KOPT-K1 (cell line): ENCODE data around the gene PACRG.
"Not testable (repeated sequence)": the region's sequence is repeated elsewhere in the genome, so short reads cannot be mapped to it uniquely, and the experiment has no call there.

Experiments
- H3K27ac ChIP-seq: fragments of 200-600 bp; sonication (generic); 2 replicates; pipeline ENCODE4 v1.5.1; 2016; ENCODE audit warnings: antibody characterized with exemption, mild to moderate bottlenecking, low read depth, low read length; ENCODE audit not compliant: poor library complexity, severe bottlenecking
- H3K36me3 ChIP-seq: fragments of 200-600 bp; sonication (generic); 2 replicates; pipeline ENCODE4 v1.5.1; 2017; ENCODE audit warnings: antibody characterized with exemption, mild to moderate bottlenecking, low read length, moderate library complexity; ENCODE audit not compliant: insufficient read depth
- H3K9me3 ChIP-seq: fragments of 200-600 bp; sonication (generic); 2 replicates; pipeline ENCODE4 v1.5.1; 2017; ENCODE audit warnings: antibody characterized with exemption, low read length, mild to moderate bottlenecking; ENCODE audit not compliant: insufficient read depth, poor library complexity, severe bottlenecking

The PACRG gene

DNA sequence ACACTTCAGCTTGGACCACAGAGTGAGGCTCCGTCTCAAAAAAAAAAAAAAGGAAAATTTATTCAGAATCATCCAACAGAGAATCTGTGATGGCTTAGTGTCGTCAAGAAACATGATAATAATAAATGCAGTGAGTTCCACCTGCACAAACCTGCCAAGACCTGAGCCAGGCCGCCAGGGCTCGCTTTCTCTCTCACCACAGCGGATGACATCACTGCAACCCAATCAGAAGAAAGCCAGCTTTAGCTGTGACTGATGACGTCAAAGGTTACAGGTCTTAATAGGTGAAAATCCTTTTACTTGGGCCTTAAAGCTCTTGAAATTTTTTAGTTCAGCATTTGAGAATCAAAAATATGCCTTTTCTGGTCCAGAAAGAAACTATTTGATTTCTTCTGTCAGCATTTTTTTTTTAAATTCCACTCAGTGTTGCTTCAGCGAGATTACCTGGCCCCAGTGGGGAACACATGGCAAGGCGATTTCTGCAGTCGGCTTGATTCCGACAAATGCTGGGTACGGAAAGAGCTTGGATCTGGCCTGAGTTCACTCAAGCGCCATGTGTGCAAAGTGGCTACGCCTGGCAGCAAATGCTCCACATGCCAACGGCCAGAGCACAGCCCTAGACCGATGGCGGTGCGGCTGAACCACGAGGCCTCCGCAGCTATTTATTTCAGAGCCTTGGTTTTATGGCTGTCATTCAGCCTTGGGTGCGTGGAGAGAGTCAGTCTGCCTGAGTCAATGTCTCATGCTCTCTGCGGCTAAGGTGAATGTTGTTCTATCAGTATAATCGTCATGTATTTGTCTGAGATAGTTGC, 581.1 kb downstream of the PACRG start:
- no peaks in the 10 kb centered on the region for H3K36me3 ChIP-seq
- H3K27ac ChIP-seq, result no peak overlapping the region
- no peaks in the 10 kb centered on the region for H3K9me3 ChIP-seq

DNA sequence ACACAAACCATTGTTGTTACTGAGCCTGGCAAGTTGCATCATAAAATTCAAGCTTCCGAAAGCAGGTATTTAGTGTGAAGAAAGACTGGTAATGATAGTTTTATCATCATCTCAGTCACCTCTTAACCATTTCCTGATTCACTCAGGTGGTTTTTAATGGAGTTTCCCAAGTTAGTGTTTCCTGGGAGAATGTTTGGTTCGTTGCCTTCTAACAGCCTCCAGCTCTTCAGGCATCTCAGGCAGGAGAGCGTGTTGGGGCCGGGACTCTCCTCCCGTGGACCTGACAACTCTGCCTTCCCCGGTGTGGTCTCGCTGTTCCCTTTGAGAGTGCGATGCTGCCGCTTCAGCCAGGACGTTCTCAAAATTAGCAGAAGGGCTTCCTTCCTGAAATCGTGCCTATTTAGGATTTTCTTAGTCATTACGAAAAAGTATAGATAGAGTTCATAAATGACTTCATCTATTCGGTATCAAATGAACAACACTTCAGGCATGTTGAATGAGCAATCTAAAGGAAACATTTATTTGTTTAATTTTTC, 581.8 kb downstream of the PACRG start:
- Histone ChIP-seq H3K9me3 (no peaks in the 10 kb centered on the region), H3K36me3 (no peaks in the 10 kb centered on the region), H3K27ac (no peak overlapping the region)

DNA sequence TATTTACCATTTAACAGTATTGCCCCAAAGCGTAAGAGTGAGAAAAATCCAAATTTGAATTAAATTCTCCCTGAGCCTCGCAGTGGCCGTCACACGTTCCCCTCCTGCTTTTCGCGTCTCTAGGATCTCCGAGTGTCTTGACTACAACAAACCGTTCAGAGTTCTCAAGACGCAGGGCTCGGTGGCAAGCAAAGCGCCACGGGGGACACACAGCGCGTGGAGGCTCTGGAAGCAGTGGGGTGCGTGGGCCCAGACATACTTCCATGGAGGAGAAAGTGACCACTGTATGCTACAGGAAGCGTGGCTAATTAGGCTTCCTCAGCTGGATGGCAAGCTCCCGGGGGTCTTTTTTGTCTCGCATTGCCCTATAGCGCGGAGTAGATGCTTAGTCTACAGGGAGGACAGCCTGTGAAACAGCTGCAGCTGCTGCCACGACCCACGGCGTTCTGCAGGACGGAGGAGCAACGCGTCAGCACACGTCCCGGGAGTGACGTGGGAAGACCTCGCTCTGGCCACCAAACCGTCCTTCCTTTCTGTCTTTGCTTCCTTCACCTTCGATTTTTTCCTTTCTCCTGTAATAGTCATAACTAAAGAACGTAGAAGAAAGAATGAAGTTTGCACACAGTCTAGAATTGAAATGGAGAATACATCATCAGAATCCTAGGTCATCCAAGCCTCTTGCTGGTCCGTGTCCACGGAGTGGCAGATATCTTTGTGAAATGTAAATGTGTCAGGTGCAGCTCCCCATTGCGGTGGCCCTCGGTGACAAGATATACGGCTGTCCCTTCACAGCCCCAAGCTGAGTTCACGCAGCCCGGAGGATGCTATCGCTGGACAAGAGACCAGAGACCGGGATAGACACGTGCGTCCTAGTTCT, 582.6 kb downstream of the PACRG start:
- H3K9me3 ChIP-seq, result no peaks in the 10 kb centered on the region
- no peak overlapping the region for H3K27ac ChIP-seq
- H3K36me3 ChIP-seq, result no peaks in the 10 kb centered on the region

DNA sequence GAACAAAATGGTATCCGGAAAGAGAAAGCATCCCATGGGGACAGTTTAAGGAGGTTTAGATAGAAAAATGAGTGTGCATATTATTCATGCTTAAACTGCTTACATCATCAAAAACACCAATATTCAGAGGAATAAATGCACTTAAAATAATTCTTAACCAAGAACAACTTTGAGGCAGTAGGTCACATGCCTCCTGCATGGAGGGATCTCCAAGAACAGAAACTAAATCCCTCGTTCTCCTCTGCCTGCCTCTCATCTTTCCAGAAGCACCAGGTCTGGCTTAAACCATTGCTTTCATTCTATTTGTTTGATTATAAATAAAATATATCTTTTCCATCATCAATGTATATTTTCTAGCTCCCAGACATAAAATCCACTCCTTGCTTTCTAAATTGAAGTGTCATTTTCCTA, 583.2 kb downstream of the PACRG start:
- no peak overlapping the region for H3K27ac ChIP-seq
- no peaks in the 10 kb centered on the region for H3K36me3 ChIP-seq
- no peaks in the 10 kb centered on the region for H3K9me3 ChIP-seq

DNA sequence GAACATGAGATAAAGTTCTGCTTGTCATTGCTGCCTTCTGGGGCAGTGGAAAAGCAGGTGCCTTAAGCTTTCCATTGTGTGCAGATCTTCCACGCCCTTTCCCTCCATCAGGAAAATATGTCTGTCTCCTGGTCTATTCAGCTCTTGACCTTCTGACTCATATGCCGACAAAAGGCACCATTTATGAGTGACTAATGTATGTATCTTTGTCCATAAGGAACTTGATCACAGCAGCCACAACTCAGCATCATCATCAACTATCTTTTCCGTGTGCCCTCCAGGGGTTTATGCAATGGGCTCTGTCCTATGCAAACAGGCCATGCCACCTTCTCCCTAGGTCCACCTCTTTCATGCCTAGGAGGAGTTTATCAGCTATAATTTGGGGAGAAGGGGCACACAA, 584.1 kb downstream of the PACRG start:
- Histone ChIP-seq H3K9me3 (no peaks in the 10 kb centered on the region), H3K36me3 (no peaks in the 10 kb centered on the region), H3K27ac (no peak overlapping the region)

DNA sequence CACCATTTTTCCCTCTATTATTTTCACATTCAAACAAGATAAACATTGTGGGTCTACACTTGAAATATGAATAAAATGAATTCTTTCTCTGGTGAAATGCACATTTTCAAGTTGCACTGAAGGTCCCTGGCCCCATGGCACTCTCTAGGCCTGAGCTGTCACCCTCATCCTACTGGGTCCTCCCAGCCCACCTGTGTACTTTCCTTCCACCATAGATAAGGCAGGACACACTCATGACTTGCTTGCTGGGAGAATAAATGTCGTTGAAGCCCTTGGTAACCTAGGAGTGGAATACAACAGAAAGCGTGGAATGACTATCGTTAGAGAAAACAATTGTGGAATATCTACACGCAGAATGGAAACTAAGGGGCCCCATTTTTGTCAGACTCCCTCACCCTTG, 585.8 kb downstream of the PACRG start:
- Histone ChIP-seq H3K9me3 (no peaks in the 10 kb centered on the region), H3K27ac (no peak overlapping the region), H3K36me3 (no peaks in the 10 kb centered on the region)

DNA sequence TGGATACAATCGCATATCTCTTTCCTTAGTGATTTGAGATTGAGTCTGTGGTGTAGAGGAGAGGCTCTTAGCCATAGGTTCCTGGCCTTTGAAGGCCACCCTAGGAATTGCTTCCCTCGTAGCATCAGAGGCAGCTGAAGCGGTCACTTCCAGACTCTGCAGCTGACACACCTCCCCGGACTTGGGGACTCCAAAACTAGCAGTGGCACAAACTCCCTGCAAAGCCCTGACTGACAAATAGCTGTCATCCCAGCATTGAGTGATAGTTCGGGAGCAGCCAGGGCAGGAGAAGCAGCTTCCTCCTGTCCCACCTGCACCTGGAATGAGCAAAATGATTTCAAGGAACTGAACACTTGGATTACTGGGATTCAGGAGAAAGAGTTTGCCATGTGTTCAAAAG, 586.2 kb downstream of the PACRG start:
- H3K27ac ChIP-seq, result no peak overlapping the region
- no peaks in the 10 kb centered on the region for H3K36me3 ChIP-seq
- H3K9me3 ChIP-seq, result no peaks in the 10 kb centered on the region

DNA sequence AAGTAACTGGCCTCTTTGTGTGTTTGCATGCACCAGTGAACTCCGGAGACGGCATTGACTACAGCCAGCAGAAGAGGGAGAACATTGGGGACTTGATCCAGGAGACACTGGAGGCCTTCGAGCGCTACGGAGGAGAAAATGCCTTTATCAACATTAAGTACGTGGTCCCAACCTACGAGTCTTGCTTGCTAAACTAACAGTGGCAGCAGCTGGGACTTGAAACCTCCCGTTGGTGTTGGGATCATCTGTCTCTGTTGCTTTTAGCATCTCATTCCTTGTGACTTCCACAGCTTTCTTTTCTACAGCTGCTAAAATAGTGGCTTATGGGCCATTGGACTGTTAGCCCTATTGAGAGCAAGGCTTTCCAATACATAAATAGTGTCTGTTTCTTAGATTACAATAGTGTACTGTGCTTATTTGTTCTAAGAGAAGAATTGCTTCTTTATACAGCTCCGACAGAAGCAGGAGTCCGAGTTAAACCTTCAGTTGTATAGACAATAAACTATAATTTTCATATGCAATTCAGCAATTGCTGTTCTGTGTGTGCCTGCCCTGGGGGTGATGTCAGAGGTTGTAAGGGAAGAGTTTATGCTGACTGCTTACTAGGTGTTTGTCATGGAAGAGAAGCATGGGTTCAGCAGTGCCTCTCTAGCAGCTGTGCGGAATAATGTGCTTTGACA, 587.2 kb downstream of the PACRG start:
- Histone ChIP-seq H3K36me3 (no peaks in the 10 kb centered on the region), H3K9me3 (no peaks in the 10 kb centered on the region), H3K27ac (no peak overlapping the region)

DNA sequence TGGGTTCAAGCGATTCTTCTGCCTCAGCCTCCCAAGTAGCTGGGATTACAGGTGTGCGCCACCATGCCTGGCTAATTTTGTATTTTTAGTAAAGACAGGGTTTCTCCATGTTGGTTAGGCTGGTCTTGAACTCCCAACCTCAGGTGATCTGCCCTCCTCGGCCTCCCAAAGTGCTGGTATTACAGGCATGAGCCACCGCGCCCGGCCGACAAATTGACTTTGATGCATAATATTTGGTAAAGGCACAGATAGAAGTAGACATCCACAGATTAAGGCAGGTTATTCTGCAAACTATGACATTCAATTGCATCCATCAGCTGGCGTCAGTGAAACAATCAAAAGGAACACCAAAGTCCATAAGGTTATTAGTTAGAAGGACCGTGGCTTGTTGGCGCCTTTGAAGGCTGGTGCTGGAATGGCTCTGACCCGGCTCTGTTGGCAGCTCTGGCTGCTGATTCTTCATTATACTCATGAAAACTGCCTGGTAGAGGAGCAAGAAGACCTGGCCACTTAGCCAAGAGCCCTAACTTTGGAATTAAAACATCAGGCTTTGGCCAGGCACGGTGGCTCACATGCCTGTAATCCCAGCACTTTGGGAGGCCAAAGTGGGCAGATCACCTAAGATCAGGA, 589.2 kb downstream of the PACRG start:
- not testable (repeated sequence) for H3K27ac ChIP-seq, H3K36me3 ChIP-seq, H3K9me3 ChIP-seq

DNA sequence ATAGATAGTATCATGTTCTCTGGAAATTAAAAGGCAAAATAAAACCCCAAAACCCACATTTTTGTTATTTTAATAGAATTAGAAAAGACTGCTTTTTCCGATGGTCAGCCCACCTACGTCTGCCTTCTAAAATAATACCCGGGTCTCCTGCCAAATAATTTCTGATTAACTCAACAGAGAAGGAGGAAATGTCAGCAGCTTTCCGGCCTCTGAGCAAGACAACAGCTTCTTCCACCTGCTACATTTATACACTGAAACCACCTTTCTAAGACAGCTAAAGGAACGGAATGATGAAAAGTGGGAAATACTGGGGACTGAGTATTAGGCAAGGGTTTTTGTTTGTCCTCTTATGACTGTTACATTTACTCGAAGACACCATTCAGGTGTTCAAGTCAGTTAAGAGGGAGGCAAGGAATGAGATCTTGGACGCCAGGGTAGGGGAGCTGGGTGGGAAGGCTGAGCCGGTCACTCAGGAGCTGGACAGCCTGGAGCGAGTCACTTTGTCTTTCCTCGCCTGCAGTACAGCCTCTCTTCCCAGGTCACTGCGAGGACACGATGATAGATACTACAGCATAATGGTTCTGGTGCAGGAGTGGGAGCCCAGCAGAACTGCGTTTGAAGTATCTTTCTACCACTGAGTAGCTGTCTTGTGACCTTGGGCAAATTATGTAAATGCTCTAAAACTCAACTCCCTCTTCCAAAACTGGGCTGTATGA, 590.5 kb downstream of the PACRG start:
- H3K36me3 ChIP-seq, result no peaks in the 10 kb centered on the region
- no peaks in the 10 kb centered on the region for H3K9me3 ChIP-seq
- H3K27ac ChIP-seq, result no peak overlapping the region

DNA sequence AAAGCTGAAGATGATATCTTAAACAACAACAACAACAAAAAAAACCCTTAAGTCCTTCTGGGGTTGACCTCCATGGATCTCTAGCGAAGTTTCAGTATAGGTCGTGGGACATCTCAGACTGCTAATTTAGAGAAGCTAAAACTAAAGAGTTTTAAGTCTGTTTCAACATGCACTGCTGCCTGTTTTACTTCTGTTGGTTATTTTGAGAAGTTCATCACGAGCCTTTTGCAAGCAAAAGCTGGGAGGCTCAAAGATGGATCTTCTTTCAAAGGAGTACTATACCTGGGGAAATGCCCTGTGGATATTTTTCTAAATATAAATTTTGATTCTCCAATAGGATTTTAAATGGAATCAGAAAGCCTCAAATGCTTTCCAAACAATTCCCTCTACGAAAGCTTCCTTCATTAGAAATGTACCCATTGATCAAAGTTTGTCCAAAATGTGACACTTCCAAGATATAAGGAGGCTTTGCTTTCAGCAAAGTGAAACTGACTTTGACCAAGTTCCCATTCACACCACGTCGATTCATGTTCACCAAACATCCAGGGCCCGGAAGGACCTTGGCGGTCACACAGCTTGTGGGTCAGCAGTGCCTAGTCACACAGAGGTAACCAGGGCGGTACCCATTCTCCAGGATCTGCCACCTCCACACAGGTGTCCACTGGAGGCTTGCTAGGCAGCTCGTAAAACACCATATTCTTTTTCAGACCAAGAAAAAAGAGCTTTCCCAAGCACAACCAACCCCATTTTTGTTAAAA, 592.0 kb downstream of the PACRG start:
- H3K9me3 ChIP-seq, result no peaks in the 10 kb centered on the region
- no peaks in the 10 kb centered on the region for H3K36me3 ChIP-seq
- no peak overlapping the region for H3K27ac ChIP-seq

DNA sequence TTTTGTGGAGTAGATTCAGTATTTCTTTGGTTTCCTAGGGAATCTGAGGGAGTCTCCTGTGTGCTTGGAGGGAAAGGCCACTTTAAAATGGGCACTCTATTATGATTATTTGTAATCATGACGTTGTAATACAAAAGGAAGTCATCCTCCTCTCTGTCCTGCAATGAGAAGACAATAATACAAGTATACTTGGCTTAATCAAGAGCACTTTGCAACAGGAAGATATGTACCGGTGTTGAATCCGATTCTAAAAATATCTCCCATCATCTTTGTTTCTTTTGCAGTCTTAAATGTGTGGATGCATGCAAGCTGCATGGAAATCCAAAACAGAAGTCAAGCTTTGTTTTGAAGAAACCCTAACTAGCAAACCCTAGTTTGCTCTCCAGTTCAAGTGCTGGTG, 592.6 kb downstream of the PACRG start:
- H3K36me3 ChIP-seq, result no peaks in the 10 kb centered on the region
- H3K9me3 ChIP-seq, result no peaks in the 10 kb centered on the region
- no peak overlapping the region for H3K27ac ChIP-seq

DNA sequence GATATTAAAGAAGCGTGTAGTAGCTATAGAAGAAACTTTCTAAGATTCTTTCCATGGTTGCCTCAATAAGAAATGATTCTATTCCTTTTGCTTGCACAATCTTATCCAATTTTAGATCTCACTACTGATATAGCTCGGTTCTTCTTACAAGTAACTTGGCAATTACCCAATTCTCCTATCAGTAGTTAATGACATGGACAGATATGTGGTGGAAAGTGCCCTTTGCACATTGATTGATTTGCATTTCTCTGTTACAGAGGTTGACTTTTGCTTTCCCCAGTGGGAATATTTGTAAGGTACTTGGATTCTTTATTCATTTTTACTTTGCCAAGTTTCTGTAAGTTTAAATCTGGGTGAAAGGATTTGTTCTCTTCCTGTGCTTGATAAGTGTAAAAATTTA, 593.0 kb downstream of the PACRG start:
- no peaks in the 10 kb centered on the region for H3K9me3 ChIP-seq
- H3K36me3 ChIP-seq, result no peaks in the 10 kb centered on the region
- H3K27ac ChIP-seq, result no peak overlapping the region

DNA sequence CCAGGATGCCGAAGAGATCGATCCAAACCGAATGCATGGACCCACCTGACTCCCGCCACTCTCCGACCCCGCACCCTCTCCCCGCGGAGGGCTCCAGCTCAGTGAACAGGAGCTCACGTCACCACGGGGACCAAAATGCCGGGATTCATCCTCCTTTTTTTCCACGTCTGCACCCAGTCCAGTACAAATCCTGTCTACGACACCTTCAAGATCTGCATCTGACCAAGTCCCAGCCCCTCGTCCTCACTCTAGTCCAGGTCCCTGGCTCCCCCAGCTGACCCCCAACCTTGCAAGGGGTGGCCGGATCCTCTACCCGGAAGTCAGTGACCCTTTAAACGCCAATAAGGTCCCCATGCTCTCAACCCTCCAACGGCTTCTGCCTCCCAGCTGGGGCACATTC, 593.9 kb downstream of the PACRG start:
- no peak overlapping the region for H3K27ac ChIP-seq
- no peaks in the 10 kb centered on the region for H3K36me3 ChIP-seq
- H3K9me3 ChIP-seq, result no peaks in the 10 kb centered on the region
